GM12878 (cell line): ENCODE results near the gene CRIM1. TPM values are rescaled to one million over a fixed set of nuclear protein-coding genes. Genes with fewer than 3 reads are reported as not detected.

Experiments used
- ATAC-seq: fragments of 200-7000 bp; cut with Tn5 transposase; 3 replicates; pipeline ENCODE4 v1.9.1; 2020; ENCODE audit warnings: mild to moderate bottlenecking, moderate library complexity
- BruUV-seq: library from RNA; stranded (reverse); fragments of 400-500 nt; replicated peaks from 2 replicates; lab custom pipeline; 2021; lab: Mats Ljungman, UMichigan
- CTCF ChIA-PET: fragments of 300-600 bp; sonication (Branson Sonifier 250); formaldehyde crosslinking; extraction: SDS; loops from one replicate; lab custom pipeline; 2021; ENCODE audit warnings: inconsistent platforms; lab: Yijun Ruan, JAX
- POLR2A ChIA-PET: fragments of 350-600 bp; formaldehyde crosslinking; extraction: SDS; loops from one replicate; lab custom pipeline; 2021; ENCODE audit warnings: inconsistent platforms; lab: Charles Lee
- RAD21 ChIA-PET: fragments of 300-600 bp; sonication (Branson Sonifier 250); formaldehyde crosslinking; loops from one replicate; lab custom pipeline; 2023; ENCODE audit warnings: antibody characterized with exemption; ENCODE audit not compliant: unreplicated experiment; lab: Charles Lee
- SMC1A ChIA-PET: fragments of 300-600 bp; sonication (Branson Sonifier 250); formaldehyde crosslinking; loops from one replicate; lab custom pipeline; 2023; ENCODE audit not compliant: unreplicated experiment, uncharacterized antibody; lab: Charles Lee
- DNase-seq: peaks from one replicate; pipeline ENCODE4 v3.0.0-alpha.2; 2011; ENCODE audit warnings: low read depth, low spot score
- FAIRE-seq: peaks from 3 replicates; lab custom pipeline; 2011; peaks lifted over from hg19 to GRCh38; lab: Jason Lieb, UNC
- H2AFZ ChIP-seq: 2 replicates; pipeline ENCODE4 v1.6.0; 2011; ENCODE audit warnings: low read depth, low read length, control low read depth; ENCODE audit not compliant: control insufficient read depth
- H3K27ac ChIP-seq: 2 replicates; pipeline ENCODE4 v1.5.1; 2011; ENCODE audit warnings: control low read depth; ENCODE audit not compliant: control insufficient read depth, insufficient read depth
- H3K27me3 ChIP-seq, 2 experiments: replicated peaks in 1 of 2; 2 replicates each; pipeline versions ENCODE4 v1.6.0 to v1.6.1; 2011; ENCODE audit warnings: low read length in 1 of 2; ENCODE audit not compliant: control insufficient read depth in 2 of 2, insufficient read depth in 2 of 2
- H3K36me3 ChIP-seq, 2 experiments: 2 replicates each; pipeline ENCODE4 v1.5.1; 2011; ENCODE audit warnings: low read length in 1 of 2; ENCODE audit not compliant: control insufficient read depth in 2 of 2, insufficient read depth in 2 of 2
- H3K4me1 ChIP-seq: 2 replicates; pipeline ENCODE4 v1.6.1; 2011; ENCODE audit warnings: mild to moderate bottlenecking, low read length, moderate library complexity, mixed read lengths; ENCODE audit not compliant: control insufficient read depth, insufficient read depth
- H3K4me2 ChIP-seq: 2 replicates; pipeline ENCODE4 v1.6.0; 2011; ENCODE audit warnings: control low read depth; ENCODE audit not compliant: control insufficient read depth, insufficient read depth
- H3K4me3 ChIP-seq: fragments of 200-600 bp; sonication (generic); 2 replicates; pipeline ENCODE4 v1.5.1; 2016
- H3K79me2 ChIP-seq: 2 replicates; pipeline ENCODE4 v1.6.0; 2011; ENCODE audit warnings: low read length; ENCODE audit not compliant: control insufficient read depth, insufficient read depth
- H3K9ac ChIP-seq: 2 replicates; pipeline ENCODE4 v1.8.0; 2011; ENCODE audit warnings: low read length, control low read depth, mixed read lengths; ENCODE audit not compliant: control insufficient read depth, insufficient read depth
- H3K9me3 ChIP-seq: replicated peaks from 3 replicates; pipeline ENCODE4 v1.5.1; 2011; ENCODE audit warnings: mild to moderate bottlenecking, low read length; ENCODE audit not compliant: control insufficient read depth, insufficient read depth
- H4K20me1 ChIP-seq: 2 replicates; pipeline ENCODE4 v1.6.0; 2011; ENCODE audit not compliant: control insufficient read depth, insufficient read depth
- EED ChIP-seq: sonication (generic); IDR thresholded peaks from 2 replicates; pipeline ENCODE4 v1.6.1; 2016; ENCODE audit warnings: antibody characterized with exemption, low read depth
- GABPA ChIP-seq: IDR thresholded peaks from 2 replicates; pipeline ENCODE4 v1.6.1; 2014; ENCODE audit warnings: antibody characterized with exemption, low read depth, mild to moderate bottlenecking, inconsistent platforms
- HDAC6 ChIP-seq: fragments of 200-600 bp; sonication (generic); IDR thresholded peaks from one replicate; pipeline ENCODE4 v1.8.0; 2017; ENCODE audit warnings: antibody characterized with exemption; ENCODE audit not compliant: unreplicated experiment
- MXI1 ChIP-seq: fragments of 150-350 bp; IDR thresholded peaks from 2 replicates; pipeline ENCODE4 v1.6.1; 2011; ENCODE audit warnings: low read depth, mild to moderate bottlenecking, inconsistent platforms, low read length, improper control_type of control experiment
- NBN ChIP-seq: fragments of 450-650 bp; IDR thresholded peaks from 2 replicates; pipeline ENCODE4 v1.6.1; 2016
- SIX5 ChIP-seq: IDR thresholded peaks from 2 replicates; pipeline ENCODE4 v1.6.1; 2011; ENCODE audit warnings: mild to moderate bottlenecking, low read depth, low read length, moderate library complexity; ENCODE audit not compliant: severe bottlenecking
- SKIL ChIP-seq: fragments of 450-650 bp; IDR thresholded peaks from 2 replicates; pipeline ENCODE4 v1.6.1; 2017; ENCODE audit warnings: mild to moderate bottlenecking, low read depth, inconsistent platforms; ENCODE audit not compliant: poor library complexity, severe bottlenecking
- SPI1 ChIP-seq: IDR thresholded peaks from 2 replicates; pipeline ENCODE4 v1.6.1; 2011; ENCODE audit warnings: low read depth, mild to moderate bottlenecking, low read length, moderate library complexity, borderline replicate concordance; ENCODE audit not compliant: insufficient read depth
- STAT3 ChIP-seq: IDR thresholded peaks from 2 replicates; pipeline ENCODE4 v1.6.1; 2011; ENCODE audit warnings: low read depth, low read length, improper control_type of control experiment
- TCF7 ChIP-seq: IDR thresholded peaks from 2 replicates; pipeline ENCODE4 v1.6.1; 2014; ENCODE audit warnings: antibody characterized with exemption, borderline replicate concordance
- ZBTB33 ChIP-seq: fragments of 450-650 bp; IDR thresholded peaks from 2 replicates; pipeline ENCODE4 v1.6.1; 2017; ENCODE audit warnings: mild to moderate bottlenecking
- WGBS: methylation state at CpG from one replicate; pipeline ENCODE4 v1.1.6; 2016; ENCODE audit warnings: low lambda C conversion rate; ENCODE audit not compliant: insufficient replicate concordance, insufficient coverage; ENCODE audit errors: missing lambda C conversion rate; 5-methylcytosine and 5-hydroxymethylcytosine counted together
- in situ Hi-C: fragments of 300-500 bp; cut with MboI; formaldehyde crosslinking; loops from 9 replicates; pipeline ENCODE4 v1.14.3; 2018; ENCODE audit warnings: mixed read lengths
- intact Hi-C: fragments of 100-400 bp; cut with micrococcal nuclease; formaldehyde crosslinking; loops from one replicate; pipeline ENCODE4 v1.14.2; 2022; ENCODE audit not compliant: unreplicated experiment
- polyA plus RNA-seq, 11 experiments: library from polyadenylated mRNA; depleted of rRNA in 4 of 11; unstranded in 6 of 11; stranded (reverse) in 5 of 11; fragments of >200 nt; fragmentation: Nextera tagmentation in 4 of 11; fragmentation: Illumina TruSeq in 1 of 11; extraction: Ambion mirVana in 4 of 11; extraction: Trizol in 1 of 11; gene quantifications; 1 replicate in 1 of 11; 2 replicates in 10 of 11; pipeline versions ENCODE4 v1.2.1 to v1.2.3, GENCODE V29; 2011 to 2016; ENCODE audit warnings: inconsistent platforms in 2 of 11, missing spikeins in 2 of 11, low read depth in 1 of 11
- total RNA-seq, 4 experiments: library from RNA; depleted of rRNA in 3 of 4; stranded (reverse); fragments of >200 nt in 3 of 4; fragmentation: Illumina TruSeq in 1 of 4; extraction: Trizol in 1 of 4; gene quantifications; 2 replicates each; pipeline versions ENCODE4 v1.2.1 to v1.2.3, GENCODE V29; 2013 to 2021

The CRIM1 gene
- total and polyA plus RNA-seq, 10 of the 15 experiments (the other 5 are each of a cell fraction or from before 2014, with no cell fraction given), result 0.42 to 7.4 (median 3.1) TPM

DNA sequence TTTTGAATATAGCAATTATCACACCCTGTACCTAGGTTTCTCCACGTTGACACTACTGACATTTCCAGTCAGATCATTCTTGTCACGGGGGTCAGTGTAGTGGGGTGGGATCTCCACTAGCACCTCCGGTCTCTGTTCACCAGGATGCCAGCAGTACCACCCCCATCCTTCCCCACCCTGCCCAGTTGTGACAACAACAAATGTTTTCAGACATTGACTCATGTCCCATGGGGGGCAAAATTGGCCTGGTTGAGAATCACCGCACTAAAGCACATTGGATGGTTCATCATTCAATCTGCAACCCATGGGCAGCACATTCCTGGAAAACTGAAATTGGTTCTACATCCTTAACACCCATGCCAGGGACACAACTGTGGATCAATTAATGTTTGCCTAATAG is 210.1 kb downstream of the CRIM1 start:
- POLR2A ChIA-PET, result no interaction called here
- in situ Hi-C loops, result no loop called here

More for the DNA sequence above, 210.1 kb downstream of the CRIM1 start:
- no peaks in the 10 kb centered on the region for H3K27me3 ChIP-seq
- no peak for FAIRE-seq
- H3K36me3 ChIP-seq, result peaks cover 0 to 2% of the 10 kb centered on the region in 2 experiments; a peak in 1 of 4 replicates
- H3K4me1 ChIP-seq, result no peaks in the 10 kb centered on the region
- DNase-seq, result no peak
- H3K9me3 ChIP-seq, result no peaks in the 10 kb centered on the region
- no TSS peak for BruUV-seq
- CTCF ChIA-PET, result no interaction called here
- 100% methylated on average over 4 of the region's 4 CpGs for WGBS
- RAD21 ChIA-PET, result no interaction called here
- H3K4me3 ChIP-seq, result no peak overlapping the region
- no peak for TF ChIP-seq SIX5
- no peak for TF ChIP-seq SKIL
- TF ChIP-seq STAT3, result no peak
- no peak for TF ChIP-seq TCF7
- no peak for TF ChIP-seq SPI1
- no peak for TF ChIP-seq GABPA
- TF ChIP-seq NBN, result no peak
- no peak for TF ChIP-seq MXI1
- no peak for TF ChIP-seq ZBTB33
- TF ChIP-seq HDAC6, result no peak
- no peak for TF ChIP-seq EED
- TF ChIP-seq, all 136 proteins: peak for 0
- no peak for ATAC-seq
- no peak overlapping the region for H3K9ac ChIP-seq
- no peak overlapping the region for H2AFZ ChIP-seq
- no peaks in the 10 kb centered on the region; the same call in 1 of the 2 replicates for H3K79me2 ChIP-seq
- intact Hi-C loops, result no loop called here
- no peaks in the 10 kb centered on the region for H4K20me1 ChIP-seq
- H3K4me2 ChIP-seq, result no peak overlapping the region
- SMC1A ChIA-PET, result no interaction called here
- no peak overlapping the region for H3K27ac ChIP-seq
